GM18519 (cell line): Measurements from ENCODE around the gene SIVA1.

ENCODE experiments used
- ATAC-seq: cut with Tn5 transposase; IDR thresholded peaks from one replicate; pipeline ENCODE4 v1.9.1; 2021; ENCODE audit warnings: mild to moderate bottlenecking, moderate library complexity; ENCODE audit not compliant: unreplicated experiment, low FRiP score

The SIVA1 gene

GRCh38 chr14:104805326-104805678, 52.4 kb downstream of the SIVA1 start:
- no peak for ATAC-seq

DNA sequence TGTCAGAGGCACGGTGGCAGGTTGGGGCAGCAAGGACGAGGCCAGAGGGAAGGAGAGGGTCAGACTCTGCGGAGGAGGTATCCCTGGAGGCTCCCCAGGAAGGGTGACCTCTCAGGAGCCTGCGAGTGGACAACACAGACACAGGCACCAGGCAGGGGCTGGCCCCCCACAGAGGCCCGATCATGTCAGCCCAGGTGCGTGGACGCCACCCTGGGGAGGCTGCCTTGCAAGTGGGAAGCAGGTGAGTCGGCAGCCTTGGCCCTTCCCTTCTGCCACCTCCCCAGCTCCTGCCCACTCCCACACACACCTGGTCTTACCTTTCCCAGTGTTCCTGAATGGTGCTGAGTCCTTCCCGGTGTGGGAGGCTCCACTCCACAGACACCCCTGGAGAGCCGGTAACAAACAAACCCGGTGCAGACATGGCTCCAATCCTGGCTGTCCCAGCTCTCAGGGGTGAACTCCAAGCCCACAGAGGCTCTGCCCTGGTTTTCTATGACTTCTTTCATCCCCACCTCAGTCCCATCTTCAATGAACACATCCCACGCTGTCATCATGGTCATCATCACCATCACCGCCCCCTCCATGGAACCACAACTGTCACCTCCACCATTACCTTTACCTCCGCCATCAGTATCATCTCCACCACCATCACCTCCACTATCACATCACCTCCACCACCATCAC, 53.1 kb downstream of the SIVA1 start:
- no peak for ATAC-seq

DNA sequence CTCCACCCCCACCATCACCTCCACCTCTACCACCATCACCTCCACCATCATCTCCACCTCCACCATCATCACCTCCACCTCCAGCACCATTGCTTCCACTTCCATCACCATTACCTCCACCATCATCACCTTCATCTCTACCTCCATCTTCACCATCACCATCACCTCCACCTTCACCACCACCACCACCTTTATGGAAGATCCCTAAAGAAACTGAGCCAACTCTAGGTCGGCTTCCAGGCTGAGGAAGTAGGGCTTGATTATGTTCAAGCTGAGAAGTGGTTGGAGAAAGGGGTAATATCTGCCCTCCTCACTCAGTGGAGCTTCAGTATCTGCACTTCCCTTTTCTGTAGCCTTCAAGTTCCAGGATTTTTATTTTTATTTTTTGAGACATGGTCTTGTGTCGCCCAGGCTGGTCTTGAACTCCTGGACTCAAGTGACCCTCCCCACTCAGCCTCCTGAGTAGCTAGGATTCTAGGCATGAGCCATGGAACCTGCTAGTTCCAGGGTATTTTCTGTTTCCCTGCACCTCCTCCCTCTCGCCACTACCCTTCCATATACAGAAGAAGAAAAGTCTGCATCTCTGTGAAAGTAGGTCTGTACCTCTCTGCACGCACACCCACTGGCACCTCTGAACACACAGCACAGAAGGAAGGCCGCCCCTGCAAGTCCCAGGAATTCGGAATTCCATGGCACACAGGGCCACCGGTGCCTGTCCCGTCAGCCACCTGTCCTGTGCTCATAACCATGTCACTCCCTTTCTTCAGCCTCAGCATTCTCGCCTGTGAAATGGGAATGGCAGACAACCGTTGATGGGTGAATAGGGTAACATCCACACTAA, 53.9 kb downstream of the SIVA1 start:
- no peak for ATAC-seq

DNA sequence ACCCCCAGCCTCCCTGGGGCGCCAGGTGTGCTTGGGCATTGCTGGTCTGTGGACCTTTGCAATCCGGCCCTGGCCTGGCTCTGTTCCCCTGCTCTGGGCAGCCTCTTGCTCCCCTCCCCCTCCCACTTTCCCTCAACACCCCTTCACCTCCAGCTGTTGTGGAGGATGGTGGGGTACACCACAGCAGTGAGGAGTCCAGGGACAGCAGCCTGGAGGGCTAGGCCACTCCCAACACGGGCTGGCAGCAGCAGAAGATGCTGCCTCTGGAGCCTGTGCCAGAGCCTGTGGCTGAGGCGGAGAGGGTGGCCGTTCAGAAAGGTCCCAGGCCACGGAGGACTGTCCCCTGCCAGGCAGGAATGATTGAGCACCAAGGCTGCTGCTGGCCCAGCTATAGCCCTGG, 55.5 kb downstream of the SIVA1 start:
- no peak for ATAC-seq
